HEK293T (cell line): ENCODE measurements around the gene FBXL22.
"Not testable (repeated sequence)": the region's sequence is repeated elsewhere in the genome, so short reads cannot be mapped to it uniquely, and the experiment has no call there.

Experiments used
- ARNT ChIP-seq: fragments of 450-650 bp; IDR thresholded peaks from 2 replicates; pipeline ENCODE4 v1.6.1; 2017; ENCODE audit warnings: mild to moderate bottlenecking
- BHLHE40 ChIP-seq: fragments of 450-650 bp; IDR thresholded peaks from 2 replicates; pipeline ENCODE4 v1.6.1; 2016; ENCODE audit warnings: mild to moderate bottlenecking, moderate library complexity, borderline replicate concordance
- FOXK2 ChIP-seq: fragments of 450-650 bp; IDR thresholded peaks from 2 replicates; pipeline ENCODE4 v1.6.1; 2016; ENCODE audit warnings: mild to moderate bottlenecking
- FOXM1 ChIP-seq: fragments of 450-650 bp; IDR thresholded peaks from 2 replicates; pipeline ENCODE4 v1.6.1; 2017; ENCODE audit warnings: mild to moderate bottlenecking, borderline replicate concordance
- PKNOX1 ChIP-seq: fragments of 450-650 bp; IDR thresholded peaks from 2 replicates; pipeline ENCODE4 v1.6.1; 2016
- SP1 ChIP-seq: fragments of 450-650 bp; IDR thresholded peaks from 2 replicates; pipeline ENCODE4 v1.6.1; 2017
- SUZ12 ChIP-seq: fragments of 450-650 bp; IDR thresholded peaks from 2 replicates; pipeline ENCODE4 v1.6.1; 2016; ENCODE audit warnings: mild to moderate bottlenecking
- TARDBP ChIP-seq: fragments of 450-650 bp; IDR thresholded peaks from 2 replicates; pipeline ENCODE4 v1.6.1; 2016
- ZNF384 ChIP-seq: fragments of 450-650 bp; IDR thresholded peaks from 2 replicates; pipeline ENCODE4 v1.6.1; 2016

GRCh38 chr15:63620760-63621159 lies 23.6 kb downstream of the FBXL22 start:
- TF ChIP-seq BHLHE40, FOXK2, TARDBP, SUZ12, SP1, FOXM1, ZNF384, ARNT, PKNOX1: not testable (repeated sequence)
